NOMO-1 treated with dmso at 0.1 percent for 144 hours (cell line): Measurements from ENCODE around the gene POLR2A.
"Not testable (repeated sequence)": the region's sequence is repeated elsewhere in the genome, so short reads cannot be mapped to it uniquely, and the experiment has no call there.

Experiments
- DNase-seq: peaks from one replicate; lab custom pipeline; 2025; ENCODE audit not compliant: unreplicated experiment; lab: John Stamatoyannopoulos, UW

POLR2A gene

DNA sequence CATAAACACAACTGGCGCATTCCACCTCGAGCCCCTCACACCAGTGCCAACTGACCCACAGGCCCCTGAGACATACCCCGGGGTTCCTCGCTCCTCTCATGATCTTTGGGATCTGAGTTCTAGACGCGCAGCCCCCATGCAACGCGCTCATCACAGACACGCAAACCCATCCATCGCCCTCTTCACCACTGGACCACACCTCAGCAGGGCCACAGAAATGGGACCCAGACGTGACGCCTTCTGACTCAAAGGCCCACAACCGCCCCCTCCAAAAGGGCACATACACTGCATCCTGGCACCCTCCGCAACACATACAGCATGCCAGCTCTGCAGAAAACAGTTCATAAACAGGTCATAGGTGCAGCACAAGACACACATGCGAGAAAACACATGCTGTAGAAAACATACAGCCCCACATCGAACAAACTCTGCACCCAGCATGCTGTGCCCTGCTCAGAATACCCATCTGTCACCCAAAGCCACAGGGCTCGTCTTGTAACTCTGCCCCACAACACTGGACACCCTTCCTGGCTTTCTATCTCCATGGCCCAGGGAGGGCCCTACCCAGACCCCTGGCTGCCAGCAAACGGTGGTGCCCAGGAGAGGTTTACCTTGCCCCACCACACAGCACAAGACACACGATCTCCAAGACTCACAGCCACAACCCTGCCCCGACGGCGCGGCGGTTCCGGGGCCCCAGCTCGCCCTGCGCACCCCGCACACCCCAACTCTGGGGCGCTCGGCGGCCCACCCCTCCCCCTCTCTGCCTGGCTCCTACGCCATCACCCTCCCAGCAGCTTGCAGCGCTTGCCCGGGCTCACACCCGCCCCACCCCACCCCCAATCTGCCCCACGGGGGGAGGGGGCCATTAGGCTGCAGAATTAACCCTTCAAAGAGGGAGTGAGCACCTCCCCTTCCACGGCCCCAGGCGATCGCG lies 5.6 kb upstream of the POLR2A start:
- DNase-seq: no peak

DNA sequence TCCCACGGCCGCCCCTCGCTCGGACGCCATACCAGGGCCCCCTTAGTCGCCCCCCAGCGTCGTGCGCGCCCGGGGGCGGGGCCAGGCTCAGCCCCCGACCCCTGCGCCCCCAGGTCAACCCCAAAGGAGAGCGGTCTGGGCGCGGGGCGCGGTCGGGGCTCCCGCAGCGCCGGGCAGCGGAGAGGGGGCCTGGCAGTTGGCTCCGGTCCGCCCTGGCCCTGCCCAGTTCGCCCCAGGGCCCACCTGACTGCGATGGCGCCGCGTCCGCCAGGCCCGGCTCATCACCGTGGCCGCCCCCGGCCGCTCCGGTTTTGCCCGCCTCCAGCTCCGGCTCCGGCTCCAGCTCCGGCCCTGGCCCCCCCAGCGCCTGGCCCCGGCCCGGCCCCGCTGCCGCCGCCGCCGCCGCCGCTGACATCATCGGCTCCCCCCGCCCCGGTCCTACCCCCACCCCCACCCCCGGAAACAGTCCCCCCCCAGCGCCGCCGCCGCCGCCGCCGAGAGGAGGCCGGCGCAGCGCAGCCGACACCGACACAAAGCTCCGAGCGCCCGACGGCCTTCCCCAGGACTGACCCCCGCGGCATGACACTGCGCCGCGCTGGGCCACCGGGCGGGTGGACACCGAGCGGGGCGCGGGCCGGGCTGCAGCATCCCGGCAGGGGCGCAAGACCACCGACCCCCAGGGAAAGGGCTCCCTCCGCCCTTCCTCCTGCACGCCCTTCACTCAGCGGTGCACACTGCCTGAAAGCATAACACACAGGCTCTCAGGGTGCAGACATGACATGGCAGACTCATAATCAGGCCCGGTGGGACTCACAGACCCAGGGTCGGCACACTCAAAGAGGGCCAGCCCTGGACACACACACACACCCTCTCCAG lies 4.7 kb upstream of the POLR2A start, which contains the start of gene ZBTB4:
Gene ZBTB4 (minus strand): TSS at position 419 of the 876 bp plus-strand sequence. CDS start 12,830 bp downstream, outside the sequence.
- no peak for DNase-seq

- DNase-seq: no peak
Measured at GRCh38 chr17:7480089-7480384, 4.1 kb upstream of the POLR2A start.

DNA sequence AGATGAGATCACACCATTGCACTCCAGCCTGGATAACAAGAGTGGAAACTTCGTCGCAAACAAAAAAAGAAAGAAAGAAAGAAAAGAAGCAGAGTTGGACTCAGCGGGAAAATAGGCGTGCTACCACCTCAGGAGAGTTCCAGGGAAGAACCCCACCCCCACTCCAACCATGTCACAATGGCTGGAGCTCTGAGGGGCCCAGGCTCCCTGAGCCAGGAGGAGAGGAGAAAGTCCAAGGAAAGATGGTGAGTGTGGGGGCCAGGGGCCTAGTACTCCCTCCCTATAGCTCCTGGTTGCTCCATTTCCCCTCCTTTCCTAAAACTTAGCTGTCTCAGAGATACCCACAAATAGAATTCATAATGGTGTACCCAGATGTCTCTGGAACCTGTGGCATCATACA lies 2.9 kb upstream of the POLR2A start, which contains the start of gene SLC35G6:
Gene SLC35G6 (plus strand): TSS at position 172 of the 400 bp plus-strand sequence. CDS start 71 bp downstream, at position 243.
- DNase-seq: not testable (repeated sequence)

GRCh38 chr17:7481842-7482741 lies 2.1 kb upstream of the POLR2A start:
- not testable (repeated sequence) for DNase-seq

DNA sequence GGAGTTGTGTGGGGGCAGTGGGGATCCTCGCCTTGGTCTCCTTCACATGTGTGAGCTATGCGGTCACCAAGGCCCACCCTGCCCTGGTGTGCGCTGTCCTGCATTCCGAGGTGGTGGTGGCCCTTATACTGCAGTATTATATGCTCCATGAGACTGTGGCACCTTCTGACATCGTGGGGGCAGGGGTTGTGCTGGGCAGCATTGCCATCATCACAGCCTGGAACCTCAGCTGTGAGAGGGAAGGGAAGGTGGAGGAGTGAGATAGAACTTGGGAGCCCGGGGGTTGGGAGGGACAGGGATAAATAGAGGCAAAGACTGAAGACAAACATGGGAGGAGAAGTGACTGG lies 1.5 kb upstream of the POLR2A start:
- not testable (repeated sequence) for DNase-seq

- peak; percentile 83 for DNase-seq
Measured at GRCh38 chr17:7483255-7484066, 705 bp upstream of the POLR2A start.

DNA sequence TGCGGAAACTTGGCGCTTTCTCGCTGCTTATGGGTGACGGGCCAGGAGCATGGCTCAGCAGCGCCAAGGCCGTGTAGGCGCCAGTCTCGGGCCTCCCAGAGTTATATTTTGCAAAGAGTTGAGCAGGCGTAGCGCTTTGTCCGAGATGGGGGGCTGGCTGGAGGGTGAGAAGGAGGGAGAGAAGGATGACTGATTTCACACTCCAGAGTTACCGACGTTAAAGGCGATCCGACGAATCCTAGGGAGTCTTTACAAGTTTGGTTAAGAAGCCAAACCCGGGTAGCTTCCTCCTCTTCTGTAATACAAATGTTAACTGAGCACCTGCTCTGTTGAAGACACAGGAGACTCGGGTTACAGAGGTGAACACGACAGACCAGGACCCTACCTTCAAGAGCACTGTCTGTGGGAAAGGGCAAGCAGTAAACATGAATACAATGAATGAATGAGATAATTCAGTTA lies 782 bp downstream of the POLR2A start:
- DNase-seq: no peak

- DNase-seq: no peak
Measured at GRCh38 chr17:7486181-7486580, 2.0 kb downstream of the POLR2A start.

GRCh38 chr17:7490144-7490543 lies 6.0 kb downstream of the POLR2A start:
- no peak for DNase-seq

DNA sequence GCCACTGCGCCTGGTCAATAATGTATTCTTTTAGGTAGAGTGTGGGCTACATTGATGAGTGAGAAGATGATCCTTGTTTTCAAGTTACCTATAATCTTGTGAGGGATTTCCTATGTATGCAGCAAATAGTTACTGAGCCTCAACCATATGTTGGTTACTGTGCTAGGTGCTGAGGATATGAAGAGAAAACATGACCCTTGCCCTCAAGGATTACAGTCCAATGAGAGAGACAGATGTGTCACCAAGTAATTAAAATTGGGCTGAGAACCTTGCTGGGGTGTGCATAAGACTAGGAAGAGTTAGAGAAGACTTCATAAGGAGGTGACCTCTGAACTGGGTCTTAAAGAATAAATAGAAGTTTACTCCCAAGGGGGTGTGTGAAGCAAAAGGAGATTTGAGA lies 7.4 kb downstream of the POLR2A start:
- no peak for DNase-seq

DNA sequence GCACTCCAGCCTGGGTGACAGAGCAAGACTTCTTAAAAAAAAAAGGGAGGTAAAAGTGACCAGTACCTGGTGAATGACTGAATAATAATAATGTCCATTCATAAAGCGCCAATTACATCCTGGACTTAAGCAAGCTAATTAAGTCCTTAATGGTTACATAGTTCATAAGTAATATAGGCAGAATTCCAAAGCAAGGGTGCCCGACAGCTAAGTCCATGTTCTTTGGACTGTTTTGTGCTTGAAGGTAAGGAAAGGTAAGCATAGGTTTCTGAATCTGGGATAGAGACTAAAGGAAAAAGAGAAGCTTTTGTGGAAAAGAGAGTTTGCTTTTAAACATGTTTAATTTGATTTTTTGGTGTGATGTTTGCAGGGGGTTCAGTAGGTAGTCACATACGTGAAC lies 9.8 kb downstream of the POLR2A start:
- no peak for DNase-seq

DNA sequence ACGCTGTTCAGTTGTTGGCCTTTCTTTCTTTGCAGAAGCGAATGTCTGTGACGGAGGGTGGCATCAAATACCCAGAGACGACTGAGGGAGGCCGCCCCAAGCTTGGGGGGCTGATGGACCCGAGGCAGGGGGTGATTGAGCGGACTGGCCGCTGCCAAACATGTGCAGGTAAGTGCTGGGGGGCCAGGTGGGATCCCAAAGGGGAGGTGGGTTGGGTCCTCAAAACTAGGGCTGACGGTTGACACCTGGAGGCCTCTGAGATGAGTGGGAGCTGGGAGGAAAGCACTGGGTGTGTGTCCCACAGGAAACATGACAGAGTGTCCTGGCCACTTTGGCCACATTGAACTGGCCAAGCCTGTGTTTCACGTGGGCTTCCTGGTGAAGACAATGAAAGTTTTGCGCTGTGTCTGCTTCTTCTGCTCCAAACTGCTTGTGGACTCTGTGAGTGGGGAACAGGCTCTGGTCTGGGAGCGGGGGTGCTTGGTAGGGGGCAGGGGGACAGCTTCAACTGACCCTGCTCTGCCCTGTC lies 11.8 kb downstream of the POLR2A start:
- DNase-seq: no peak

GRCh38 chr17:7496470-7497183 lies 12.5 kb downstream of the POLR2A start:
- no peak for DNase-seq

- no peak for DNase-seq
Measured at GRCh38 chr17:7497228-7497627, 13.1 kb downstream of the POLR2A start.

- no peak for DNase-seq
Measured at GRCh38 chr17:7497636-7498035, 13.5 kb downstream of the POLR2A start.

DNA sequence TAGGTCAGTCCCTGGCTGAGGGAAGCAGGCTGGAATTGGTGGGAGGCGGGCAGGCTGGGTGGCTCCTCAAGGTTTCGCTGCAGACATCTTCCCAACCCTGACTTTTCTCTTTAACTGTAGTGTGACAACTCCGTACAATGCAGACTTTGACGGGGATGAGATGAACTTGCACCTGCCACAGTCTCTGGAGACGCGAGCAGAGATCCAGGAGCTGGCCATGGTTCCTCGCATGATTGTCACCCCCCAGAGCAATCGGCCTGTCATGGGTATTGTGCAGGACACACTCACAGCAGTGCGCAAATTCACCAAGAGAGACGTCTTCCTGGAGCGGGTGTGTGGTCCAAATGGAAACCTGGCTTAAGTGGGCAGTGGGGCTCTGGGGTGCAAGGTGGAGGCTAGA lies 15.0 kb downstream of the POLR2A start:
- no peak for DNase-seq

DNA sequence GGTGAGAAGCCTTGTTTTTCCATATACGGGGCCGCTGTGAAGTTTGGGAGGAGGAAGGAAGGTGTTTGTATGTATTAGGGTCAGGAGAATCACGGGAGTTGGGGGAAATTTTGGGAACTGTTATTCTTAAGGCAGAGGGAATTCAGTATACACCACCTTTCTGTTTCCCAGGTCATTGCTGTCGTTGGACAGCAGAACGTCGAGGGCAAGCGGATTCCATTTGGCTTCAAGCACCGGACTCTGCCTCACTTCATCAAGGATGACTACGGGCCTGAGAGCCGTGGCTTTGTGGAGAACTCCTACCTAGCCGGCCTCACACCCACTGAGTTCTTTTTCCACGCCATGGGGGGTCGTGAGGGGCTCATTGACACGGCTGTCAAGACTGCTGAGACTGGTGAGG lies 17.6 kb downstream of the POLR2A start:
- DNase-seq: no peak
